RWPE2 (cell line): ENCODE results near the gene PITPNM3.
A peak's percentile ranks its signal among the peaks of the same experiment; 100 is the strongest.

Experiments used
- ATAC-seq: fragments of 200-7000 bp; cut with Tn5 transposase; 3 replicates; pipeline ENCODE4 v1.9.1; 2021; ENCODE audit warnings: low read depth
- DNase-seq: peaks from one replicate; pipeline ENCODE4 v3.0.0-alpha.2; 2020; ENCODE audit warnings: low spot score
- H3K27ac ChIP-seq: fragments of 450-650 bp; 2 replicates; pipeline ENCODE4 v1.5.1; 2017; ENCODE audit warnings: mild to moderate bottlenecking; ENCODE audit not compliant: poor library complexity, severe bottlenecking
- H3K27me3 ChIP-seq: fragments of 250-450 bp; sonication (Bioruptor Pico); 2 replicates; pipeline ENCODE4 v1.5.1; 2021; ENCODE audit warnings: mild to moderate bottlenecking, moderate library complexity; ENCODE audit not compliant: insufficient read depth, poor library complexity, severe bottlenecking
- H3K36me3 ChIP-seq: fragments of 250-450 bp; sonication (Bioruptor Pico); 2 replicates; pipeline ENCODE4 v1.5.1; 2020; ENCODE audit warnings: low read depth, mild to moderate bottlenecking, moderate library complexity
- H3K4me1 ChIP-seq: fragments of 250-450 bp; sonication (Bioruptor Pico); 2 replicates; pipeline ENCODE4 v1.5.1; 2021; ENCODE audit warnings: mild to moderate bottlenecking, moderate library complexity; ENCODE audit not compliant: insufficient read depth, poor library complexity, severe bottlenecking
- H3K4me3 ChIP-seq: fragments of 250-450 bp; sonication (Bioruptor Pico); 2 replicates; pipeline ENCODE4 v1.5.1; 2021; ENCODE audit warnings: mild to moderate bottlenecking, moderate library complexity; ENCODE audit not compliant: severe bottlenecking
- H3K9me3 ChIP-seq: fragments of 250-450 bp; sonication (Bioruptor Pico); 2 replicates; pipeline ENCODE4 v1.5.1; 2021; ENCODE audit warnings: mild to moderate bottlenecking, moderate library complexity; ENCODE audit not compliant: severe bottlenecking
- CTCF ChIP-seq: fragments of 450-650 bp; IDR thresholded peaks from one replicate; pipeline ENCODE4 v1.5.1; 2017; ENCODE audit warnings: mild to moderate bottlenecking, moderate library complexity; ENCODE audit not compliant: poor library complexity, severe bottlenecking

The PITPNM3 gene

DNA sequence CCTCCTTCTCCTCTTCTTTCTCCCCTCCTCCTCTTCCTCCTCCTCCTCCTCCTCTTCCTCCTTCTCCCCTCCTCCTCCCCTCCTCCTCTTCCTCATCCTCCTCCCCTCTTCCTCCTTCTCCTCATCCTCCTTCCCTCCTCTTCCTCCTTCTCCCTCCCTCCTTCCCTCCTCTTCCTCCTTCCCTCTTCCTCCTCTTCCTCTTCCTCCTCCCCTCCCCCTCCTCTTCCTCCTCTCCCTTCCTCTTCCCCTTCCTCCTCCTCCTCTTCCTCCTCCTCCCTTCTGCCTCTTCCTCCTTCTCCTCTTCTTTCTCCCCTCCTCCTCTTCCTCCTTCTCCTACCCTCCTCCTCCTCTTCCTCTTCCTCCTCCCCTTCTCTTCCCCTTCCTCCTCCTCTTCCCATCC, 5.1 kb upstream of the PITPNM3 start:
- H3K36me3 ChIP-seq = no peaks in the 10 kb centered on the region
- TF ChIP-seq CTCF = no peak
- no peak for ATAC-seq
- no peak overlapping the region for H3K27ac ChIP-seq
- DNase-seq = no peak
- no peaks in the 10 kb centered on the region for H3K4me1 ChIP-seq
- no peaks in the 10 kb centered on the region for H3K9me3 ChIP-seq
- H3K27me3 ChIP-seq = no peaks in the 10 kb centered on the region
- no peak overlapping the region for H3K4me3 ChIP-seq

- ATAC-seq = no peak
- Histone ChIP-seq H3K4me3 (no peak overlapping the region), H3K27me3 (no peaks in the 10 kb centered on the region), H3K27ac (no peak overlapping the region), H3K9me3 (no peaks in the 10 kb centered on the region), H3K4me1 (no peaks in the 10 kb centered on the region), H3K36me3 (no peaks in the 10 kb centered on the region)
- DNase-seq = no peak
- no peak for TF ChIP-seq CTCF
Observed at GRCh38 chr17:6560496-6560895, 4.1 kb upstream of the PITPNM3 start.

DNA sequence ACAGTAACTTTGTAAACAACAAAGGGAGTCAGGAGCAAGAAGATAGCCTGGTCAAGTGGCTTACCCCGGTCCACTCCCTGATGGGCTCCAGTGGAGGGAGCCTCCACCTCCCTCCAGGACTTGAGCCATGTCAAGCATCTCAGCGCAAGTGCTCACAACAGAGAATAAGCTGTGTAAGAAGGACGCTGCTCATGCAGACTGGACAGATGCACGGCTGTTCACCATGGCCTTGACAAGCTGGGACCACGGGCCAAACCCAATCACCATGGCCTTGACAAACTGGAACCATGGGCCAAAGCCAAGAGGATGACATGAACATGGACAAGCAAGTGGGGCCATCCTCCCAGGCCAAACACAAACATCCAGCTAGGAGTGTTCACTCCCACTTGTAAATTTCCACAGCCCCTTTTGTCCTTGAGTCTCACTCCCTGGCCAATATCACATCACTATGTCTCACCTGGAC, 3.4 kb upstream of the PITPNM3 start:
- peak; percentile 26 for DNase-seq
- Histone ChIP-seq H3K9me3 (no peaks in the 10 kb centered on the region), H3K4me1 (peaks cover 4% of the 10 kb centered on the region), H3K36me3 (no peaks in the 10 kb centered on the region), H3K4me3 (no peak overlapping the region), H3K27ac (no peak overlapping the region), H3K27me3 (no peaks in the 10 kb centered on the region)
- TF ChIP-seq CTCF = no peak
- no peak for ATAC-seq

DNA sequence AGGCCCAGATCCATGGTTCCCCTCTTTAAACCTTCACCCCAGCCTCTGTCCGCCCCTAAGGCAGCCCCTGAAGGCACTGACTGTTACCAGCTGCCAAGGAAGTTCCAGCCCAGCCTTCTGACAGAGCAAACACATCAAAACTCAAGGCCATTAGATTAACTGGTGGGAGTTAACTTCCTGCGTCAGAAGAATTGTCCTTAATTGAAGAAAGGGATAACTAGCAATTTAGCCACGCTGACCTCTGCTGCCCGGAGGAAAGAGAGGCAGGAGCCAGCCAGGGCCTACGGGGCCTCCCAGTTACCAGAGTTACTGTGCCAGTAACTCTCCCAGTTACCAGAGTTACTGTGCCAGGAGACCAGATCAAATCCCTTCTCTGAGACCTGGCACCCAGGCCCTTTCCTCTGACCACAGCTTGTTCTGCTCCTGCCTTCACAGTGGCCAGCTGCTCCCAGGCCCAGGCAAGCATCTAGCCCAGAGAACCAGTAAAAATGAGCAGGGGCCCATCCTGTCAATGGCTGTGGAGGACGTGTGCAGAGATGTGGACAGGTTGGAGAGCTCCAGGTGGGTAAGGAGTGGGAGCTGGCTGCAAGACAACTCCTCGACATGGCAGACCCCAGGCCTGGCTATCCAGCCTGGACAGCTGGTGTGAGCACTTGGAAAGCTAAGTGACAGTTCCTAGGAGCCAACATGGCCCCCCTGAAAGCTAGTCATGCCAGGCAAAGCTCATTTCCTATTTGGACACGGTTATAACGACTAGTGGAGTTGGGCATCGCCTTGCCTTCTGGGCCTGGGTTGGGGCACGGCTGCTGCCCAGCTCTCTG, 2.8 kb upstream of the PITPNM3 start:
- DNase-seq (peak; percentile 23), ATAC-seq (no peak)
- Histone ChIP-seq H3K4me3 (no peak overlapping the region), H3K4me1 (peaks cover 8% of the 10 kb centered on the region), H3K9me3 (no peaks in the 10 kb centered on the region), H3K27me3 (no peaks in the 10 kb centered on the region), H3K36me3 (no peaks in the 10 kb centered on the region), H3K27ac (no peak overlapping the region)
- TF ChIP-seq CTCF = peak; percentile 18

DNA sequence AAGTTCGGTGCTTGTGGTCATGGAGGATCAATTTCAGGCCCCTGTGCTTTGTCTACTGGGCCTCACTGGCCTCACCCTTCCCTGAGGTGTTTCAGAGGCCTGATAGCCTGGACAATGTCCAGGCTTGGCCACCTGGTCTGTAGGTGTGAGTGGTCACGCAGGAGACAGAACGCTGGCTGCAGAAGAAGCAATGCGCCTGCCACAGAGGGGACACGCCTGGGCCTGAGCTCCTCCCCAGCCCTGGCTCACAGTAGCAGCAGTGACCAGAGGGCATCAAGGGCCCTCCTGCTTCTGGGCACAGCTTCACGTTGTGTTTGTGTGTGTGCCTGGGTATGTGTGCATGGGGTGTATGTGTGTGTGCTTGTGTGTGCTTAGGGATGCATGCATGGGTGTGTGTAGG, 1.9 kb upstream of the PITPNM3 start:
- Histone ChIP-seq H3K27me3 (no peaks in the 10 kb centered on the region), H3K27ac (no peak overlapping the region)

More for the DNA sequence above, 1.9 kb upstream of the PITPNM3 start:
- ATAC-seq (no peak), DNase-seq (peak; percentile 42)
- no peak overlapping the region for H3K4me3 ChIP-seq
- no peaks in the 10 kb centered on the region for H3K9me3 ChIP-seq
- peaks cover 12% of the 10 kb centered on the region for H3K4me1 ChIP-seq
- H3K36me3 ChIP-seq = no peaks in the 10 kb centered on the region
- TF ChIP-seq CTCF = no peak
